PFSK-1 (cell line): ENCODE results near the gene GON4L.

Experiments
- POLR2AphosphoS5 ChIP-seq: IDR thresholded peaks from 2 replicates; pipeline ENCODE4 v1.6.1; 2012; ENCODE audit warnings: low read depth, mild to moderate bottlenecking, control low read depth, low read length, moderate library complexity
- SIN3A ChIP-seq: IDR thresholded peaks from 2 replicates; pipeline ENCODE4 v1.6.1; 2012; ENCODE audit warnings: mild to moderate bottlenecking, low read length, moderate library complexity, borderline replicate concordance; ENCODE audit not compliant: insufficient read depth

GRCh38 chr1:155729031-155729898 is 127.7 kb downstream of the GON4L start:
- no peak for TF ChIP-seq POLR2AphosphoS5
- TF ChIP-seq SIN3A: no peak
